Adrenal gland (tissue), 12 donors: Measurements from ENCODE around the gene GRM4. TPM values are rescaled to one million over a fixed set of nuclear protein-coding genes. Genes with fewer than 3 reads are reported as not detected.

Source experiments
- DNase-seq, 7 donors: peaks; one replicate each; pipeline ENCODE4 v3.0.0-alpha.2; 2019 to 2020
- H3K27ac ChIP-seq, 5 donors: fragments of 200-600 bp; sonication (generic) in 4 of 5; 1 replicate in 3 of 5; 2 replicates in 2 of 5; pipeline versions ENCODE4 v1.5.1 to v1.8.0; 2016 to 2020; ENCODE audit warnings: mild to moderate bottlenecking in 1 of 5
- H3K27me3 ChIP-seq: fragments of 200-600 bp; 2 replicates; pipeline ENCODE4 v1.8.0; 2021
- H3K36me3 ChIP-seq, 2 donors: fragments of 200-600 bp; replicated peaks in 1 of 2; 1 replicate in 1 of 2; 2 replicates in 1 of 2; pipeline versions ENCODE4 v1.5.1 to v1.8.0; 2018 to 2022
- H3K4me1 ChIP-seq, 2 donors: fragments of 200-600 bp; replicated peaks in 1 of 2; 1 replicate in 1 of 2; 2 replicates in 1 of 2; pipeline versions ENCODE4 v1.5.1 to v1.8.0; 2018 to 2021
- H3K4me3 ChIP-seq, 4 donors: fragments of 200-600 bp; sonication (generic) in 3 of 4; one replicate each; pipeline ENCODE4 v1.5.1; 2016 to 2018
- H3K9me3 ChIP-seq, 3 donors: fragments of 200-600 bp; sonication (generic) in 1 of 3; replicated peaks in 1 of 3; 1 replicate in 2 of 3; 2 replicates in 1 of 3; pipeline versions ENCODE4 v1.5.1 to v1.8.0; 2016 to 2021
- CTCF ChIP-seq, 6 experiments: fragments of 450-650 bp in 4 of 6; fragments of 200-600 bp in 2 of 6; sonication (generic) in 1 of 6; IDR thresholded peaks; 1 replicate in 5 of 6; 2 replicates in 1 of 6; pipeline versions ENCODE4 v1.5.1 to v1.8.0; 2016 to 2021; ENCODE audit warnings: antibody characterized with exemption in 6 of 6, mild to moderate bottlenecking in 2 of 6, moderate library complexity in 1 of 6
- POLR2A ChIP-seq, 2 donors: fragments of 450-650 bp; IDR thresholded peaks; one replicate each; pipeline ENCODE4 v1.6.1; 2017; ENCODE audit warnings: antibody characterized with exemption in 2 of 2, mild to moderate bottlenecking in 2 of 2, moderate library complexity in 1 of 2
- WGBS, 4 donors: extraction: QIAGEN DNeasy Blood & Tissue Kit in 2 of 4; methylation state at CpG; one replicate each; pipeline versions ENCODE4 v1.1.5 to v1.1.7; 2013 to 2017; 5-methylcytosine and 5-hydroxymethylcytosine counted together
- intact Hi-C, 2 donors: fragments of 100-400 bp; cut with DNase I; formaldehyde crosslinking; loops; one replicate each; pipeline versions ENCODE4 v1.14.1 to v1.15.0; 2022 to 2023
- polyA plus RNA-seq, 3 donors: library from polyadenylated mRNA; stranded (reverse); fragments of 200-250 nt in 2 of 3; fragments of 350-450 nt in 1 of 3; fragmentation: Illumina TruSeq in 1 of 3; extraction: RNeasy Lipid Tissue Mini Kit (QIAGEN cat#74804) in 1 of 3; gene quantifications; one replicate each; pipeline ENCODE4 v1.2.3, GENCODE V29; 2013 to 2014
- total RNA-seq, 9 donors: library from RNA; depleted of rRNA in 4 of 9; stranded (reverse); fragments of >200 nt in 4 of 9; fragments of 120-200 nt in 1 of 9; fragmentation: NEBNext Ultra II Directional in 1 of 9; extraction: Animal tissue kit (Norgen Biotek cat#: 25700) in 1 of 9; gene quantifications; one replicate each; pipeline versions ENCODE4 v1.1.0 to v1.2.4, GENCODE V29; 2013 to 2023
- donor health status: healthy with polysubstance abuse.
- donor health status: Bipolar disorder and iron deficiency.
- donor health status: DM: yes; HTN: yes; CAD: no.
- donor health status: DM: no; HTN: no; CAD: no.
- donor health status: DM: no; HTN: no; CAD: no.
- donor health status: DM: yes; HTN: yes; CAD: no.

Gene GRM4
- total and polyA plus RNA-seq, 12 donors = 0.06 TPM; not detected in 11

- H3K36me3 ChIP-seq = no peaks in the 10 kb centered on the region
- H3K27ac ChIP-seq = no peak overlapping the region
- intact Hi-C loops = no loop called here
- H3K4me3 ChIP-seq = peak overlapping the region in 1 of 4 donors; percentile 30
- TF ChIP-seq POLR2A (IDR thresholded peaks at IDR 0.05) (no peak), CTCF (IDR thresholded peaks at IDR 0.05) (no peak)
- H3K27me3 ChIP-seq = peaks cover 62% of the 10 kb centered on the region
- DNase-seq = peak in 3 of 7 donors; percentile 13 to 37 (median 22)
- 0 to 1% (median 1%) methylated on average over 32 to 100 of the region's 100 CpGs for WGBS, 4 donors
- peaks cover 13 to 16% of the 10 kb centered on the region in 2 donors for H3K4me1 ChIP-seq
- H3K9me3 ChIP-seq = no peaks in the 10 kb centered on the region
Measured at GRCh38 chr6:34145161-34146020, 496 bp downstream of the GRM4 start.

- Histone ChIP-seq H3K9me3 (no peaks in the 10 kb centered on the region), H3K4me1 (peaks cover 13 to 16% of the 10 kb centered on the region in 2 donors), H3K36me3 (no peaks in the 10 kb centered on the region), H3K27me3 (peaks cover 63% of the 10 kb centered on the region), H3K27ac (no peak overlapping the region), H3K4me3 (peak overlapping the region in 1 of 4 donors; percentile 30)
- intact Hi-C loops = no loop called here
- no peak for DNase-seq
- 0 to 1% (median 1%) methylated on average over 2 to 58 of the region's 58 CpGs; no CpG with 5 or more reads in 1 of the 4 donors for WGBS, 4 donors
- no peak for TF ChIP-seq POLR2A (IDR thresholded peaks at IDR 0.05)
- no peak for TF ChIP-seq CTCF (IDR thresholded peaks at IDR 0.05)
Measured at GRCh38 chr6:34144581-34145160, 1.2 kb downstream of the GRM4 start.

GRCh38 chr6:34143884-34144580 lies 1.9 kb downstream of the GRM4 start:
- intact Hi-C loops = no loop called here

More at GRCh38 chr6:34143884-34144580, 1.9 kb downstream of the GRM4 start:
- TF ChIP-seq POLR2A (IDR thresholded peaks at IDR 0.05) = no peak
- TF ChIP-seq CTCF (IDR thresholded peaks at IDR 0.05) = no peak
- Histone ChIP-seq H3K9me3 (no peaks in the 10 kb centered on the region), H3K4me1 (peaks cover 13 to 16% of the 10 kb centered on the region in 2 donors), H3K27ac (no peak overlapping the region), H3K4me3 (no peak overlapping the region), H3K27me3 (peaks cover 69% of the 10 kb centered on the region), H3K36me3 (no peaks in the 10 kb centered on the region)
- 0 to 1% (median 1%) methylated on average over 6 to 63 of the region's 63 CpGs; no CpG with 5 or more reads in 1 of the 4 donors for WGBS, 4 donors
- no peak for DNase-seq
